NCI-H2029 (cell line): ENCODE measurements around the gene PRADC1.
A peak's percentile ranks its signal among the peaks of the same experiment; 100 is the strongest.

Source experiments
- DNase-seq: peaks from one replicate; lab custom pipeline; 2025; lab: John Stamatoyannopoulos, UW

The PRADC1 gene

DNA sequence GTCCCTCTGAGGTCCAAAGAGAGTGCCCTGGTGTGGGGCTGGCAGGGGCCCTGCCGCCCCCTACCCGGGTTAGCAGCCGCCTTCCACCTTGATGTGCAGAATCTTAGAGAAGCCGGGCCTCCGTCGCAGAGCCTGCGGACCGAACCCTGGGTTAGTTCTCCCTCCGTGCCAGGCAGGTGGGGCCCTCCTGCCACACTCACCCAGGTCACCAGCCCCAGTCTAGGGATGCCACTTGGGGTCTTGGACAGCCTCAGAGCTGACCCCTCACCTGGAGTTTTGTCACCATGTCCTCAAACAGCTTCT is 25.8 kb upstream of the PRADC1 start:
- DNase-seq = no peak

- no peak for DNase-seq
These were observed 25.3 kb upstream of the PRADC1 start for GRCh38 chr2:73258186-73258912.

DNA sequence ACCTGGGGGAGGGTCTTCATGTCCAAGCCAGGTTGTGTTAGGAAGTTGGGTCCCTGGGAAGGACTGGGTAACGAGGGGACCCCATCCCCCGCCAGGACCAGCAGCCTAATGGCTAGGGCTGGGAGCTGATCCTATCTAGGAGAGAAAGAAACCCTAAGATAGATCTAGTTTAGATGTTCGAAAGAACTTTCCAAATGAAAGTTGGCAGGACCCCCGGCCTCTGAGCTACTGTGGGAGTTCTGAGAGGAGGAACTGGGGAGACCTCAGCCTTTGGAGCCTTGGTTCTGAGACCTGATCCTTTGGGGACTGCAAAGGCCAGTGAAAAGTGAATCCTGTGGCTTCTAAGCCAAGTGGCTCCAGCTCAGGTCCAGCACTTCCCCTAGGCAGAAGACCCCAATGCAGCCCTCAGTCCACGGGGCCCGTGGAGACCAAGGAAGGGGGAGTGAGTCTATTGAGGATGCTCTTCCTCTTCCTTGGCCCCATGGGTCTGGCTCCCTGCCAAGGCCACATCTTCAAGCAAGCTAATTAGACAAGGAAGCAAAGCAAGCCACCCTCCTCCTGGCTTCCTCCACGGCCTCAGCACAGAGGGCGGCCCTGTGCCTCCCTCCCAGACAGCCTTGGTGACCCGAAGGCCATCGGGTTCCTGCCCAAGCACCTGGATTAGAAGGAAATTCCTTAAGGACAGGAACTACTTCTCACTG is 24.5 kb upstream of the PRADC1 start:
- no peak for DNase-seq

DNA sequence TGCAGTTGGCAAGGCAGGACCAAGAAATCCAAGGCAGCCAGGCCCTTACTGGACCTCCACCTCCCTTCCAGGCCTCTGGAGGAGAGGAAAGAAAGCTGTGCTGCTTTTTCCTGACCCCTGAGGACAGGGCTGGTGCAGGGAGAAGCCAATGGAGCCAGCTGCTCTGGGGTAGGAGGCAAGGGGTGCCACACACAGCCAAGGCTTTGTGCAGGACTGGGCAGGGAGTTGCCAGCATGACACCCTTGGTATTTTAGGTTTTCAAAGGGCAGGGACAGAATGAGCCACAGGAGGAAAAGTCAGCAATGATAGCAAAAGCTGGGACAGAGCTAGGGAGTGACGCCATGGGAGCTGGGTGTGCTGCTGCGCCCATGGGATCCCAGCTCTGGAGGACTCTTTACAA is 24.0 kb upstream of the PRADC1 start:
- DNase-seq = no peak

DNA sequence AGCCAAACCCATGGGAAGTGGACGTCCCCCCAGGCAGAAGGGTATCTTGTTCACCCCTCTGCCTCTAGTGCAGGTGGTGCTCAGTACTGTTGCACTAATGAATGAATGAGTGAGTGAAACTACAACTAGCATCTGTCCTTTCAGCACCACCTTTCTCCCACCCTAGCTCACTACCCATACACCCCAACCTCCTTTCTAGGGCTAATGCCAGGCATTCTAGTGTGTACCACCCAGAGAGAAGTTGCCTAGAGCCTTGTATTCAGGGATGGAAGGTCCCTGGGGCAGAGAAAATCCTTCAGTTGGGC is 23.5 kb upstream of the PRADC1 start:
- no peak for DNase-seq

GRCh38 chr2:73255907-73256617 is 23.0 kb upstream of the PRADC1 start:
- DNase-seq = no peak

GRCh38 chr2:73255007-73255644 is 22.1 kb upstream of the PRADC1 start:
- DNase-seq = no peak

- no peak for DNase-seq
These were observed 21.4 kb upstream of the PRADC1 start for GRCh38 chr2:73254343-73255006.

GRCh38 chr2:73253901-73254300 is 20.9 kb upstream of the PRADC1 start:
- DNase-seq = no peak

GRCh38 chr2:73253400-73253799 is 20.4 kb upstream of the PRADC1 start:
- no peak for DNase-seq

- no peak for DNase-seq
These were observed 19.4 kb upstream of the PRADC1 start for GRCh38 chr2:73252238-73253027.

- peak; percentile 32 for DNase-seq
These were observed 18.1 kb upstream of the PRADC1 start for GRCh38 chr2:73250872-73251846.

- no peak for DNase-seq
These were observed 16.6 kb upstream of the PRADC1 start for GRCh38 chr2:73249636-73250035.

- DNase-seq = no peak
These were observed 13.8 kb upstream of the PRADC1 start for GRCh38 chr2:73246850-73247249.

- DNase-seq = no peak
These were observed 11.5 kb upstream of the PRADC1 start for GRCh38 chr2:73244580-73244979.

DNA sequence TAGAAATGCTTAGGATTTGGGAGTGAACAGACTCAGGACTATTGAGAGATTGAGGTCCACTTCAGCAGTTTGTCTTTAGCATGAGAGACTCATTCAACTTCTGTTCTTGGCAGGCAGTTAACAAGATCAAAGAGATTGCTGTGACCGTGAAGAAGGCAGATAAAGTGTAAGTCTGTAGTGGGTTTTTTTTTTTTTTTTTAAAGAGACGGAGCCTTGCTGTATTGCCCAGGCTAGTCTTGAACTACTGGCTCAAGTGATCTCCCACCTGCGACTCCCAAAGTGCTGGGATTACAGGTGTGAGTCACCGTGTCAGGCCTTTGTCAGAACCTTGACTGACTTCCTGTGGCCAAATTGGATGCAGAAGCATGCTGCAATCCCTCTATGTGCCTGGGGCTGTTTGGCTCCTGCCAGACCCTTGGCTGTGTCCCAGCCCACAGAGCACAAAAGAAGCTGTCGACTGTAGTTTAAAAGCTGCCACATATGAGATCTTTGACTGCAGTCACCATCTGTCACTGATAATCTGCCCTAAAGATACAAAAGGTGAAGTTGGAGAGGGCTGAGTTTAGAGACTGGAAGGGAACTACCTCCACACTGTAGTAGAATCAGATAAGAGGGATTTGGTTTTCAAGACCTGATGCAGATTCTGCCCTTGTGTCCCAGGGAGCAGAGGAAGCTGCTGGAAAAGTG is 11.0 kb upstream of the PRADC1 start:
- peak; percentile 26 for DNase-seq

- no peak for DNase-seq
These were observed 6.7 kb upstream of the PRADC1 start for GRCh38 chr2:73239776-73240175.

DNA sequence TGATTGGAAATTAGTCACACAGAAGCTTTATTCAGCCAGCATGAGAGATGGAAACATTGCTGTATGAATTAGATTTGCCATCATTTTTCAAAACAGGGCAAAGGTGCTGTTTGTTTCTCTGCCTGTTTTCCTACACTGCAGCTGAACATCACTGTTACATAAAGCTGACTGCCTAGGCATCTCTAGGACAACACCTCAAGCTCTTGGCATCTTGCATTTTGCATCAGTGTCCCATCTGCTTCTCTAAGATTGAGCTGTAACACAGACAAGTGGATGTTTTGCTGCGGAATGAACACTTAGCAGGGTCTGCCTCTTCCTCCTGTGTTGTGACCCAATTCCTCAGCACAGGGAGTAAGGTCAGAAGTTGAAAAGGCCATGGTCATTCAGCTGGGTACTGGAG is 5.9 kb upstream of the PRADC1 start:
- no peak for DNase-seq

GRCh38 chr2:73238149-73238548 is 5.1 kb upstream of the PRADC1 start:
- no peak for DNase-seq

DNA sequence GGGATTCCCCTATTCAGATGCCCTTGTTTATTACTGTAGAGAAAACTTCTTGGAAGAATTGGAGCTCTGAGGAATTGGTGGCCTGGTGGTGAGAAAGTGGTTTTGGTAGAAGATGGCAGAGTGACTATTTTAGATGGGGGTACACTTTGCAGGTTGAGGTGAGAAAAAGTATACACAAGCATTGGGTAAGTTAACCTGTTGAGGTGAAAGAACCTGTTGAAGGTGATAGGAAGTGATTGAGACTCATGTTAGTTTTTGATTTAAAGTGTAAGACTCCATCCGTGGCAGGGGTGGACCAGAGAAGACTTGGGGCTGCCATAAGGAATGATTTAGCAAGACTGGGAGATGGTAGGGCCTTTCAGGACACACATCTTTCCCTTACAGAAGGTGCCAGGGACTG is 4.1 kb upstream of the PRADC1 start:
- DNase-seq = no peak
